Thymus (tissue), 11 donors: ENCODE data around the gene EXOC4. TPM values are rescaled to one million over a fixed set of nuclear protein-coding genes. Genes with fewer than 3 reads are reported as not detected.

Experiments used
- DNase-seq, 9 donors: peaks; one replicate each; pipeline ENCODE4 v3.0.0-alpha.2; 2013; ENCODE audit warnings: low spot score in 9 of 9, low read depth in 6 of 9, missing footprints in 1 of 9
- H3K27ac ChIP-seq, 2 donors: one replicate each; pipeline ENCODE4 v1.5.1; 2013; ENCODE audit warnings: control low read depth in 1 of 2, low read depth in 1 of 2, low read length in 1 of 2, mild to moderate bottlenecking in 1 of 2, moderate library complexity in 1 of 2
- H3K27me3 ChIP-seq, 2 donors: one replicate each; pipeline ENCODE4 v1.5.1; 2013; ENCODE audit warnings: low read length in 1 of 2; ENCODE audit not compliant: control insufficient read depth in 2 of 2, insufficient read depth in 1 of 2
- H3K36me3 ChIP-seq, 2 donors: one replicate each; pipeline ENCODE4 v1.5.1; 2013; ENCODE audit warnings: low read length in 1 of 2, mild to moderate bottlenecking in 1 of 2, moderate library complexity in 1 of 2; ENCODE audit not compliant: control insufficient read depth in 2 of 2, insufficient read depth in 2 of 2
- H3K4me1 ChIP-seq, 2 donors: one replicate each; pipeline ENCODE4 v1.5.1; 2013; ENCODE audit warnings: low read length in 2 of 2; ENCODE audit not compliant: control insufficient read depth in 2 of 2, insufficient read depth in 2 of 2
- H3K4me3 ChIP-seq, 2 donors: one replicate each; pipeline ENCODE4 v1.5.1; 2013; ENCODE audit warnings: low read length in 2 of 2, control low read depth in 1 of 2, mild to moderate bottlenecking in 1 of 2
- H3K9me3 ChIP-seq, 2 donors: one replicate each; pipeline ENCODE4 v1.5.1; 2013; ENCODE audit warnings: low read length in 1 of 2, mild to moderate bottlenecking in 1 of 2; ENCODE audit not compliant: control insufficient read depth in 2 of 2, insufficient read depth in 1 of 2
- WGBS: extraction: QIAGEN DNeasy Blood & Tissue Kit; methylation state at CpG from one replicate; pipeline ENCODE4 v1.1.7; 2013; 5-methylcytosine and 5-hydroxymethylcytosine counted together
- polyA plus RNA-seq: library from polyadenylated mRNA; stranded (reverse); fragments of 200-250 nt; gene quantifications from one replicate; pipeline ENCODE4 v1.2.3, GENCODE V29; 2013
- total RNA-seq: library from RNA; stranded (reverse); fragments of 120-200 nt; gene quantifications from one replicate; pipeline ENCODE4 v1.2.4, GENCODE V29; 2013
- donor health status: healthy.

EXOC4 gene
- total and polyA plus RNA-seq, 2 donors, result 25.5 to 51.2 TPM

DNA sequence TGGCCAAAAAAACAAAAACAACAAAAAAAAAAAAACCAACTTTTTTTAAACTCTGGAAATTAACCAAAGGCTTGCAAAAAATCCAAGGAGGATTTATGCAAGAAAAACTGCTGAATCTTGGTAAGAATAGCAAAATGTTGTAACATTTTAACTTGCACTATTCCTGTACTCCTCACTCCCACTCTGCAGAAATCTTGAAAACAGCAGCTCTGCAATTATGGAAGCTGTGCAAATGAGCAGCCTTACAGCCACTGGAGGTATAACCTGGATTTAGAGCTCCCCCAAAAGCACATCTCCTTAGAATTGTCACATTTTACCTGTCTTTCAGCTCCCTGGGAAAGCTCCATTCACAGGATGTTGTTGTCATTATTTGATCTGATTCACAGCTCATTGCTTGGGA, 832.4 kb downstream of the EXOC4 start:
- Histone ChIP-seq H3K4me3 (no peak overlapping the region), H3K27me3 (no peaks in the 10 kb centered on the region), H3K27ac (no peak overlapping the region), H3K4me1 (no peaks in the 10 kb centered on the region), H3K36me3 (no peaks in the 10 kb centered on the region), H3K9me3 (no peaks in the 10 kb centered on the region)
- no peak for DNase-seq

DNA sequence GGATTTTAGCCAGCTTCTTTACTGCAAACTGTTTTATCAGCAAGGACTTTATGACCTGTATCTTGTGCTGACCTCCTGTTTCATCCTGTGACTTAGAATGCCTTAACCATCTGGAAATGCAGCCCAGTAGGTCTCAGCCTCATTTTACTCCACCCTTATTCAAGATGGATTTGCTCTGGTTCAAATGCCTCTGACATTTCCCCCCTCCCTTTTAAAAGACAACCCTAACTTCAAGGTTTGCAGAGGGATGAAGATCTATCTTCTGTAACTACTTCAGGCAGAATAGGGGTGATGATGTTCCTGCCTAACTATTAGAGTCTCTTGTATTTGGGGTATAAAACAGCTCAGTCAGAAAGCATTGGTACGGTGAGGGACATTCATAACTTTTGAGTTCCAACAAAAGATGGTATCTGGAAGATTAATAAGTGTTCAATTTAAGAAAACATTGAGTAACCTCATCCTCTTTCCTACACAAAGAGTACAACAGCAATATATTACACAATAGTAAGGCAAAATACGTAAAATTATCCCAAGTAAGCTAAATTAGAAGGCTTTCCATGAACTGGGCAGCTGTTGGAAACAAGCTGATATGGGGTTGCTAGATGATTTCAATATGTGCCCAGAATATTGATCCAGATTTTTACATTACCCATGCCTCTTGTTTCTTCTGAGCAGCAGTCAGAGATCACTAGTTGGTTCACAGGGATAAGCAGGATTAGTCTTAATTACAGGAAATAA, 834.3 kb downstream of the EXOC4 start:
- DNase-seq, result no peak
- 97% methylated on average over 2 of the region's 2 CpGs for WGBS
- no peak overlapping the region for H3K4me3 ChIP-seq
- no peaks in the 10 kb centered on the region for H3K4me1 ChIP-seq
- H3K9me3 ChIP-seq, result no peaks in the 10 kb centered on the region
- H3K36me3 ChIP-seq, result no peaks in the 10 kb centered on the region
- no peaks in the 10 kb centered on the region for H3K27me3 ChIP-seq
- no peak overlapping the region for H3K27ac ChIP-seq

DNA sequence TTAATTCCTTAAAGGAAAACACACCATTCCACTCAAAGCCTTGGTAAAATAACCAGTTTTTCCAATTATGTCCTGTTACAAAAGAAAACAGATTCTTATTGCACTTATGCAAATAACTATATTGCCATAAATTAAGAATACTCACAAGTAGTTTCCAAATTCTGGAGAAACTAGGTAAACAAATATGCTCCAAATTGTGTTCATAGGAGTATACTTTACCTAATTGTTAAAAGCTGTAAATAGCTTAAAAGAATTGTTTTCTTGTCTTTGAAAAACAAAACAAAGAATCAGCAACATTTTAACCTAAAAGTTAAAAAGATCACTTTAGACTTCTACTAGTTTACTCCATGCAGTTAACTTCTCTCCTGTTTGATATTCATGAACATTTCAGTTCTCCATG, 835.3 kb downstream of the EXOC4 start:
- no peaks in the 10 kb centered on the region for H3K9me3 ChIP-seq
- H3K27ac ChIP-seq, result no peak overlapping the region
- H3K27me3 ChIP-seq, result no peaks in the 10 kb centered on the region
- DNase-seq, result no peak
- no peaks in the 10 kb centered on the region for H3K4me1 ChIP-seq
- H3K36me3 ChIP-seq, result no peaks in the 10 kb centered on the region
- no peak overlapping the region for H3K4me3 ChIP-seq

DNA sequence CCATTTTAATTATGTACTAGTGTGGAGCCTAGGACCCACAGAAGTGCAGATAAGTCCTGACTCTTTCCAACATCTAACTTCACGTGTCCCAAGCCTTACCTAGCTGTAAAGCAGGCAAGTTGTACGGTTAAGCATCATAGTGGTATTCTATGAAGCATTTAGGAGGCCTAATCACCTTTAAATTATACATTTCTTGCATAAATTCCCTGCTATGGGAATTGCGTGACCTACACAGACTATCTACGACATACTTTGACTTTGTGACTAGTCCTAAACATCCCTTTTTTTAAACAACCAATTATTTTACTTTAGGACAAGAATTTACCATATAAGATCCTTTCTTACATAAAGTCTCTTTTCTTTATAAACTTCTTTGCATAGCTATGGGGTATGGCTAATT, 836.6 kb downstream of the EXOC4 start:
- WGBS, result 88% methylated on average over 4 of the region's 4 CpGs
- Histone ChIP-seq H3K27me3 (no peaks in the 10 kb centered on the region), H3K9me3 (no peaks in the 10 kb centered on the region), H3K4me1 (no peaks in the 10 kb centered on the region), H3K36me3 (no peaks in the 10 kb centered on the region), H3K4me3 (no peak overlapping the region), H3K27ac (no peak overlapping the region)
- DNase-seq, result no peak

DNA sequence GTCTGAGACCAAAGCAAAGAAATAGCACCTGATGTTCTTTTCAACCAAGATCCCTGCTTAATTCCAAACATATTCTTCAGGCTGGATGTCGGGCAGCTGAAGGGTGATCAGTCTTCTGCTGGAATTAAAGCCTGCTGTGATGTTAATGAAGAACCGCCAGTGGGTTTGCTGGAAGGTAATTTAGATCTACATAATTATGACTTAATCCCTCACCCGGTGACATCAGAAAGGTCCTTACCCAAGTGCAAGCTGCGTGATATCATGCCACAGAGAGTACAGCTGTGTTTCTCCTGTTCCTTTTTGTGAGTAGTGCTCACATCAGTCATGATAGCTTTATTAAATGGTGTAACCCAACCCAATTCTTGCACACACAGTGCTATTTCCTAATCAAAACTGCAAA, 845.2 kb downstream of the EXOC4 start:
- no peak for DNase-seq
- no peaks in the 10 kb centered on the region for H3K36me3 ChIP-seq
- peaks cover 0 to 3% of the 10 kb centered on the region in 2 donors for H3K9me3 ChIP-seq
- no peaks in the 10 kb centered on the region for H3K4me1 ChIP-seq
- H3K4me3 ChIP-seq, result no peak overlapping the region
- 91% methylated on average over 4 of the region's 4 CpGs for WGBS
- no peaks in the 10 kb centered on the region for H3K27me3 ChIP-seq
- H3K27ac ChIP-seq, result no peak overlapping the region

DNA sequence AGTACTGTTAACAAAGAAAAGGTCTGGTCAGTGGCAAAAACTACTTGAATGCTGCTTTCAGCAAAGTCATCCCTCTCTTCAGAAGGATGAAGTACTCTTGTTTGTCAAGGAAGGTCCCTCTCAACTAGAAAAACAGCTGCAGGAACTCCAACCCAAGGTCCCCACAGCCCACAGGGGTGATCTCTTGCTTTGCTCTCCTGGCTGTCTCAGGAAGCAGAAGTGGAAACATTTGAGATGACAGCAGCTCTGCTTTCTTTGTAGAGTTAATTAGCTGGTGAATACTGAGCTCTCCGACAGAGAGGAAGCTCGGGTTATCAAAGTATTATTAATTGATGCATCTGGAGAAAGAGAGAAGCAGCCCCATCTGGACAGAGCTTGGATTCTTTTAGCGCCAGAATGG, 848.8 kb downstream of the EXOC4 start:
- Histone ChIP-seq H3K4me3 (no peak overlapping the region), H3K9me3 (no peaks in the 10 kb centered on the region), H3K27ac (no peak overlapping the region), H3K4me1 (no peaks in the 10 kb centered on the region), H3K27me3 (no peaks in the 10 kb centered on the region), H3K36me3 (no peaks in the 10 kb centered on the region)
- no CpG with 5 or more reads among the region's 3 CpGs for WGBS
- no peak for DNase-seq

DNA sequence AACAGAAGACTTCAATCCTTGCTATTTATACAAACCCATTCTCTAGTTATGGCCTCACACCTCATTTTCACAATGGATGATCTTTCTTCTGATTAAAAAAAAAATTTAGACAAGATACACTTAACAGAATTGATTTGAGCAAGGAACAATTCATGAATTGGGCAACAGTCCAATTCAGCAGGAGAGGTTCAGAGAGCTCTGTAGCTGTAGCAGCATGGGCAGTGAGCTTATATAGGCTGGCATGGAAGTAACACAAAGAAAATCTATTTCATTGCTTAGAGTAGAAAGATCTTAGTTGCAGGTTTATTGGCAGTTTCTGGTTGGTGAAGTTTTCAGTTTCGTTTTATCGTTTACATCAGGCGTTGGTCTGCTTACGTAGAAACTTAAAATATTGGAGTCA, 851.3 kb downstream of the EXOC4 start:
- DNase-seq, result no peak
- Histone ChIP-seq H3K4me3 (no peak overlapping the region), H3K27ac (no peak overlapping the region), H3K9me3 (no peaks in the 10 kb centered on the region), H3K4me1 (no peaks in the 10 kb centered on the region), H3K36me3 (no peaks in the 10 kb centered on the region), H3K27me3 (no peaks in the 10 kb centered on the region)
- no CpG with 5 or more reads among the region's 4 CpGs for WGBS

DNA sequence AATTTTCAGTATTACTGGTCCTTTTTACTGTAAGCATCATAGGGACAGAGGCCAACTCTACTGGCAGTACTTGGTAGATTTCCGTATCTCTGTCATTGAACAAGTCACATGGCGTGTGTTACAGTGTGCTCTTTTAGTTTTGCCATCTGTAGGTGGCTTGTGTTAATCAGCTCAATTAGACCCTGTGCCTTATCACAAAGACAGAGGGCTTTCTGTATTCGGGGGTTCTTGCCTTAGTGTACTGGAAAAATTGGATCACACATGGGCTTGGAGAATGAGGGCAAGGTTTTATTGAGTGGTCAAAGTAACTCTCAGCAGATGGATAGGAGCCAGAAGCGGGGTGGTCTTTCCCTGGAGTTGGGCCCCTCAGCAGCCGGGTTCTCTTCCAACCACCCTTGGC, 853.0 kb downstream of the EXOC4 start:
- Histone ChIP-seq H3K27ac (no peak overlapping the region), H3K9me3 (no peaks in the 10 kb centered on the region), H3K4me1 (no peaks in the 10 kb centered on the region), H3K27me3 (no peaks in the 10 kb centered on the region), H3K4me3 (no peak overlapping the region), H3K36me3 (no peaks in the 10 kb centered on the region)
- no CpG with 5 or more reads among the region's 5 CpGs for WGBS
- DNase-seq, result no peak

DNA sequence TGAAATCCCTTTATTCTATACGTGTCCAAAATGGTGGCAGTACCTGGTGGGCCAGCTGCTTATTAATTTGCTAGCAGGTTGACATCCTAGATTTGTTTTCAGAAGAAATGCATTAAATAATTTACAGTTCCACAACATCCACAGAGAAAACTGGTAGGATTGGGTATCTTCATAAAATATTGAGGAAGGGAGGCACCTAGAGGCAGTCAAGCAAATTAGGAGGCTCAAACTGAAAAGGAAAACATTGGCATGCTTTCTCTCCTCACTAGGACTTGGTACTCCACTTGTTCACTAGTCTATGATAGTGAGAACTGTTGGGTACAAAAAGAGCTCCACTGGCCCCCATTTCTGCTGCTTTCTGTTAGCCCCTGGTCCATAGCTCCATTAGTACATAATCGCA, 855.9 kb downstream of the EXOC4 start:
- Histone ChIP-seq H3K9me3 (no peaks in the 10 kb centered on the region), H3K27ac (no peak overlapping the region), H3K4me3 (no peak overlapping the region), H3K4me1 (no peaks in the 10 kb centered on the region), H3K27me3 (no peaks in the 10 kb centered on the region), H3K36me3 (no peaks in the 10 kb centered on the region)
- DNase-seq, result no peak
- WGBS, result no CpG with 5 or more reads among the region's 2 CpGs

DNA sequence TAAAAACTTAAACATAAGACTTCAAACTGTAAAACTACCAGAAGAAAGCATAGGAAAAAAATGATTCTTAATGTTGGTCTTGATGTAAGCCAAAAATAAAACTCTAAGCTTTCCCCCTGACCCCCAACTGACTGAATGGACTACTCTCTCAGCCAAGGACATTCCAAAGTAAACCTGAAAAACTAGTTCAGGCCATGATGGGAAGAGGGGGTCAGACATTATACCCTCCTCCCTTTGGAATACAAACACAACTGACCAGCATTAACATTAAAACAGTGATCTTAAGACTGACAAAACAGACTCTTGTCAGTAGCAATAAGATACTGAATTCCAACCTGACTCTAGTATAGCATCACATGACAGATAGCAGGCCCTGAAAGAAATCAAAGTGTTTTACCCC, 860.8 kb downstream of the EXOC4 start:
- no peak for DNase-seq
- Histone ChIP-seq H3K4me3 (no peak overlapping the region), H3K4me1 (no peaks in the 10 kb centered on the region), H3K9me3 (no peaks in the 10 kb centered on the region), H3K27ac (no peak overlapping the region), H3K27me3 (no peaks in the 10 kb centered on the region), H3K36me3 (no peaks in the 10 kb centered on the region)
